WTC11 (cell line): ENCODE measurements around the gene RBM4. TPM values are rescaled to one million over a fixed set of nuclear protein-coding genes. Genes with fewer than 3 reads are reported as not detected.

Experiments
- ATAC-seq: fragments of 200-7000 bp; cut with Tn5 transposase; 2 replicates; pipeline ENCODE4 v1.10.0; 2021; ENCODE audit warnings: mild to moderate bottlenecking, moderate library complexity
- CTCF ChIA-PET: fragments of 300-600 bp; sonication (Branson Sonifier 250); formaldehyde crosslinking; loops from one replicate; lab custom pipeline; 2021; ENCODE audit warnings: antibody characterized with exemption; lab: Charles Lee
- POLR2A ChIA-PET: fragments of 350-600 bp; sonication (Branson Sonifier 250); formaldehyde crosslinking; loops from one replicate; lab custom pipeline; 2021; ENCODE audit warnings: antibody characterized with exemption; lab: Charles Lee
- DNase-seq: peaks from one replicate; pipeline ENCODE4 v3.0.0; 2021; ENCODE audit warnings: low spot score
- H3K27ac Mint-ChIP-seq: 2 replicates; pipeline ENCODE4 v1.8.0; 2021; ENCODE audit warnings: mixed read lengths
- H3K27me3 Mint-ChIP-seq: 2 replicates; pipeline ENCODE4 v1.8.0; 2021; ENCODE audit warnings: low read depth, mild to moderate bottlenecking, moderate library complexity, mixed read lengths
- H3K36me3 Mint-ChIP-seq: 2 replicates; pipeline ENCODE4 v1.8.0; 2021; ENCODE audit warnings: mixed read lengths
- H3K4me1 Mint-ChIP-seq: 2 replicates; pipeline ENCODE4 v1.8.0; 2022; ENCODE audit warnings: mixed read lengths
- H3K4me3 Mint-ChIP-seq: 2 replicates; pipeline ENCODE4 v1.8.0; 2021; ENCODE audit warnings: mild to moderate bottlenecking, moderate library complexity, mixed read lengths
- H3K9me3 Mint-ChIP-seq: 2 replicates; pipeline ENCODE4 v1.8.0; 2021; ENCODE audit warnings: mixed read lengths
- JUN ChIP-seq: sonication (generic); formaldehyde crosslinking; IDR thresholded peaks from 2 replicates; pipeline ENCODE4 v1.8.0; 2023; ENCODE audit warnings: mild to moderate bottlenecking, missing genetic modification reagents
- KAT7 ChIP-seq: sonication (generic); formaldehyde crosslinking; IDR thresholded peaks from 2 replicates; pipeline ENCODE4 v1.8.1; 2023; ENCODE audit warnings: missing genetic modification reagents, mild to moderate bottlenecking, borderline replicate concordance
- NFATC4 ChIP-seq: fragments of 250-450 bp; sonication (Bioruptor Pico); IDR thresholded peaks from 2 replicates; pipeline ENCODE4 v1.9.0; 2021; ENCODE audit warnings: mild to moderate bottlenecking
- NFYB ChIP-seq: sonication (generic); formaldehyde crosslinking; conservative IDR thresholded peaks from 2 replicates; pipeline ENCODE4 v1.8.0; 2022; ENCODE audit warnings: low read depth, missing genetic modification reagents
- NR1H2 ChIP-seq: sonication (generic); formaldehyde crosslinking; IDR thresholded peaks from 2 replicates; pipeline ENCODE4 v1.9.0; 2021; ENCODE audit warnings: mild to moderate bottlenecking, moderate library complexity, missing genetic modification reagents
- RORB ChIP-seq: fragments of 250-450 bp; sonication (Bioruptor Pico); IDR thresholded peaks from 2 replicates; pipeline ENCODE4 v1.9.0; 2021; ENCODE audit warnings: mild to moderate bottlenecking
- TEAD4 ChIP-seq: sonication (generic); formaldehyde crosslinking; IDR thresholded peaks from 2 replicates; pipeline ENCODE4 v1.8.0; 2022; ENCODE audit warnings: mild to moderate bottlenecking, missing genetic modification reagents
- ZNF317 ChIP-seq: sonication (generic); formaldehyde crosslinking; IDR thresholded peaks from 2 replicates; pipeline ENCODE4 v1.8.1; 2023; ENCODE audit warnings: low read depth, mild to moderate bottlenecking, moderate library complexity, missing genetic modification reagents, borderline replicate concordance
- ZNF396 ChIP-seq: fragments of 250-450 bp; sonication (Bioruptor Pico); IDR thresholded peaks from 2 replicates; pipeline ENCODE4 v1.8.0; 2021; ENCODE audit warnings: mild to moderate bottlenecking, moderate library complexity, borderline replicate concordance
- ZNF423 ChIP-seq: fragments of 250-450 bp; sonication (Bioruptor Pico); IDR thresholded peaks from 2 replicates; pipeline ENCODE4 v2.1.2; 2022; ENCODE audit warnings: mild to moderate bottlenecking, moderate library complexity
- total RNA-seq: library from RNA; stranded (reverse); gene quantifications from 3 replicates; pipeline ENCODE4 v1.2.3, GENCODE V29; 2021
- TF ChIP-seq, protein P1 (sequence below): fragments of 250-450 bp; sonication (Bioruptor Pico); IDR thresholded peaks from 2 replicates; pipeline ENCODE4 v2.1.2; 2022; ENCODE audit warnings: mild to moderate bottlenecking, moderate library complexity
- TF ChIP-seq, protein P2 (sequence below): sonication (generic); formaldehyde crosslinking; IDR thresholded peaks from 2 replicates; pipeline ENCODE4 v1.8.1; 2023; ENCODE audit warnings: mild to moderate bottlenecking, missing genetic modification reagents, borderline replicate concordance
- TF ChIP-seq, protein P3 (sequence below): fragments of 250-450 bp; sonication (Bioruptor Pico); IDR thresholded peaks from 2 replicates; pipeline ENCODE4 v1.9.0; 2021; ENCODE audit warnings: mild to moderate bottlenecking
- TF ChIP-seq, protein P4 (sequence below): sonication (generic); formaldehyde crosslinking; IDR thresholded peaks from 2 replicates; pipeline ENCODE4 v1.8.1; 2023; ENCODE audit warnings: mild to moderate bottlenecking, missing genetic modification reagents
- TF ChIP-seq, protein P5 (sequence below): sonication (generic); formaldehyde crosslinking; IDR thresholded peaks from 2 replicates; pipeline ENCODE4 v1.8.0; 2022; ENCODE audit warnings: mild to moderate bottlenecking, missing genetic modification reagents
- TF ChIP-seq, protein P6 (sequence below): sonication (generic); formaldehyde crosslinking; IDR thresholded peaks from 2 replicates; pipeline ENCODE4 v1.8.0; 2022; ENCODE audit warnings: mild to moderate bottlenecking, missing genetic modification reagents
- TF ChIP-seq, protein P7 (sequence below): sonication (generic); formaldehyde crosslinking; conservative IDR thresholded peaks from 2 replicates; pipeline ENCODE4 v1.8.1; 2022; ENCODE audit warnings: mild to moderate bottlenecking, missing genetic modification reagents

The RBM4 gene
- total RNA-seq, 1 experiment from 2014 or later = 144 TPM

DNA sequence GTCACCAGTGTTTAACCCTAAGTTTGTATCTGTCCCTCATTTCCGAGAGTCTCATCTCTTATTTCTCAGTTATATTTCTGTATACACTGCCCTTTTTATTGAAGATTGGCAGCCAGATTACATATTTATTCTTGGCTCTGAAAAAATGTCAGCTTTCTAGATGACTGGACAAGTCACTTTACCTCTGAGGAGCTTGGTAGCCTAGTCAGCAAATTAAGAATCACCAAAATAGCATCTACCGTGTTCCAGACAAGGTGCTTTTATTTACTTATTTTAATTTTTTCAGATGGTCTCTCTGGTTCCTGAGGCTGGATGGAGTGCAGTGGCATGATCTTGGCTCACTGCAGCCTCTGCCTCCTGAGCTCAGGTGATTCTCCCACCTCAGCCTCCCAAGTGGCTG, 5.6 kb upstream of the RBM4 start:
- H3K27me3 Mint-ChIP-seq = no peaks in the 10 kb centered on the region
- CTCF ChIA-PET = no interaction called here

DNA sequence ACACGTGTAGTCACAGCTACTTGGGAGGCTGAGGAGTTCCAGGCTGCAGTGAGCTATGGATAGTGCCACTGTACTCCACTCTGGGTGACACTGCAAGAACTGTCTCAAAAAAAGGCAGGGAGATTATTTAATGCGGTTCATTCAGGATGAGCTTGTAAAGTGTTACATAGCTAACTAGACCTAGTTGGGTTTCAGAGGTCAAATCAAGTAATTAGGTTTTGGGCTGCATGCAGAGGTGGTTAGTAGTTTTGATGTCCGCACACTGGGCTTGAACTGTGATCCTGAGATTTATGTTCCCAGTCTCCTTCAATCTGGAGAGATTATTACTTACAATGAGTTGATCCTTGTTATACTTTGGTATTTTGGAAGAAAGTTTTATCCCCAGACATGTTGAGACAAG, 2.1 kb upstream of the RBM4 start:
- CTCF ChIA-PET = no interaction called here
- no peak for ATAC-seq
- Mint-ChIP-seq H3K9me3 (no peaks in the 10 kb centered on the region), H3K4me1 (peaks cover 40% of the 10 kb centered on the region), H3K4me3 (no peak overlapping the region), H3K27ac (peak overlapping the region; percentile 95), H3K36me3 (peaks cover 49% of the 10 kb centered on the region), H3K27me3 (no peaks in the 10 kb centered on the region)
- POLR2A ChIA-PET = no interaction called here
- TF ChIP-seq, protein P1, sequence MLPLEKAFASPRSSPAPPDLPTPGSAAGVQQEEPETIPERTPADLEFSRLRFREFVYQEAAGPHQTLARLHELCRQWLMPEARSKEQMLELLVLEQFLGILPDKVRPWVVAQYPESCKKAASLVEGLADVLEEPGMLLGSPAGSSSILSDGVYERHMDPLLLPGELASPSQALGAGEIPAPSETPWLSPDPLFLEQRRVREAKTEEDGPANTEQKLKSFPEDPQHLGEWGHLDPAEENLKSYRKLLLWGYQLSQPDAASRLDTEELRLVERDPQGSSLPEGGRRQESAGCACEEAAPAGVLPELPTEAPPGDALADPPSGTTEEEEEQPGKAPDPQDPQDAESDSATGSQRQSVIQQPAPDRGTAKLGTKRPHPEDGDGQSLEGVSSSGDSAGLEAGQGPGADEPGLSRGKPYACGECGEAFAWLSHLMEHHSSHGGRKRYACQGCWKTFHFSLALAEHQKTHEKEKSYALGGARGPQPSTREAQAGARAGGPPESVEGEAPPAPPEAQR (CRISPR knock-in tag) = no peak
- TF ChIP-seq KAT7 (CRISPR knock-in tag) (no peak), NFATC4 (CRISPR knock-in tag) (no peak), TEAD4 (CRISPR knock-in tag) (no peak)
- no peak for DNase-seq

More for the DNA sequence above, 5.6 kb upstream of the RBM4 start:
- TF ChIP-seq, protein P2, sequence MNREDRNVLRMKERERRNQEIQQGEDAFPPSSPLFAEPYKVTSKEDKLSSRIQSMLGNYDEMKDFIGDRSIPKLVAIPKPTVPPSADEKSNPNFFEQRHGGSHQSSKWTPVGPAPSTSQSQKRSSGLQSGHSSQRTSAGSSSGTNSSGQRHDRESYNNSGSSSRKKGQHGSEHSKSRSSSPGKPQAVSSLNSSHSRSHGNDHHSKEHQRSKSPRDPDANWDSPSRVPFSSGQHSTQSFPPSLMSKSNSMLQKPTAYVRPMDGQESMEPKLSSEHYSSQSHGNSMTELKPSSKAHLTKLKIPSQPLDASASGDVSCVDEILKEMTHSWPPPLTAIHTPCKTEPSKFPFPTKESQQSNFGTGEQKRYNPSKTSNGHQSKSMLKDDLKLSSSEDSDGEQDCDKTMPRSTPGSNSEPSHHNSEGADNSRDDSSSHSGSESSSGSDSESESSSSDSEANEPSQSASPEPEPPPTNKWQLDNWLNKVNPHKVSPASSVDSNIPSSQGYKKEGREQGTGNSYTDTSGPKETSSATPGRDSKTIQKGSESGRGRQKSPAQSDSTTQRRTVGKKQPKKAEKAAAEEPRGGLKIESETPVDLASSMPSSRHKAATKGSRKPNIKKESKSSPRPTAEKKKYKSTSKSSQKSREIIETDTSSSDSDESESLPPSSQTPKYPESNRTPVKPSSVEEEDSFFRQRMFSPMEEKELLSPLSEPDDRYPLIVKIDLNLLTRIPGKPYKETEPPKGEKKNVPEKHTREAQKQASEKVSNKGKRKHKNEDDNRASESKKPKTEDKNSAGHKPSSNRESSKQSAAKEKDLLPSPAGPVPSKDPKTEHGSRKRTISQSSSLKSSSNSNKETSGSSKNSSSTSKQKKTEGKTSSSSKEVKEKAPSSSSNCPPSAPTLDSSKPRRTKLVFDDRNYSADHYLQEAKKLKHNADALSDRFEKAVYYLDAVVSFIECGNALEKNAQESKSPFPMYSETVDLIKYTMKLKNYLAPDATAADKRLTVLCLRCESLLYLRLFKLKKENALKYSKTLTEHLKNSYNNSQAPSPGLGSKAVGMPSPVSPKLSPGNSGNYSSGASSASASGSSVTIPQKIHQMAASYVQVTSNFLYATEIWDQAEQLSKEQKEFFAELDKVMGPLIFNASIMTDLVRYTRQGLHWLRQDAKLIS (CRISPR knock-in tag) = no peak
- TF ChIP-seq NR1H2 (CRISPR knock-in tag) = no peak
- no peak for TF ChIP-seq JUN (CRISPR knock-in tag)
- TF ChIP-seq, protein P3, sequence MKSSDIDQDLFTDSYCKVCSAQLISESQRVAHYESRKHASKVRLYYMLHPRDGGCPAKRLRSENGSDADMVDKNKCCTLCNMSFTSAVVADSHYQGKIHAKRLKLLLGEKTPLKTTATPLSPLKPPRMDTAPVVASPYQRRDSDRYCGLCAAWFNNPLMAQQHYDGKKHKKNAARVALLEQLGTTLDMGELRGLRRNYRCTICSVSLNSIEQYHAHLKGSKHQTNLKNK = no peak
- TF ChIP-seq, protein P4, sequence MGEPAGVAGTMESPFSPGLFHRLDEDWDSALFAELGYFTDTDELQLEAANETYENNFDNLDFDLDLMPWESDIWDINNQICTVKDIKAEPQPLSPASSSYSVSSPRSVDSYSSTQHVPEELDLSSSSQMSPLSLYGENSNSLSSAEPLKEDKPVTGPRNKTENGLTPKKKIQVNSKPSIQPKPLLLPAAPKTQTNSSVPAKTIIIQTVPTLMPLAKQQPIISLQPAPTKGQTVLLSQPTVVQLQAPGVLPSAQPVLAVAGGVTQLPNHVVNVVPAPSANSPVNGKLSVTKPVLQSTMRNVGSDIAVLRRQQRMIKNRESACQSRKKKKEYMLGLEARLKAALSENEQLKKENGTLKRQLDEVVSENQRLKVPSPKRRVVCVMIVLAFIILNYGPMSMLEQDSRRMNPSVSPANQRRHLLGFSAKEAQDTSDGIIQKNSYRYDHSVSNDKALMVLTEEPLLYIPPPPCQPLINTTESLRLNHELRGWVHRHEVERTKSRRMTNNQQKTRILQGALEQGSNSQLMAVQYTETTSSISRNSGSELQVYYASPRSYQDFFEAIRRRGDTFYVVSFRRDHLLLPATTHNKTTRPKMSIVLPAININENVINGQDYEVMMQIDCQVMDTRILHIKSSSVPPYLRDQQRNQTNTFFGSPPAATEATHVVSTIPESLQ (CRISPR knock-in tag) = no peak
- TF ChIP-seq, protein P5, sequence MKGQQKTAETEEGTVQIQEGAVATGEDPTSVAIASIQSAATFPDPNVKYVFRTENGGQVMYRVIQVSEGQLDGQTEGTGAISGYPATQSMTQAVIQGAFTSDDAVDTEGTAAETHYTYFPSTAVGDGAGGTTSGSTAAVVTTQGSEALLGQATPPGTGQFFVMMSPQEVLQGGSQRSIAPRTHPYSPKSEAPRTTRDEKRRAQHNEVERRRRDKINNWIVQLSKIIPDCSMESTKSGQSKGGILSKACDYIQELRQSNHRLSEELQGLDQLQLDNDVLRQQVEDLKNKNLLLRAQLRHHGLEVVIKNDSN = no peak
- no peak for TF ChIP-seq ZNF396
- TF ChIP-seq RORB = no peak
- TF ChIP-seq, protein P6, sequence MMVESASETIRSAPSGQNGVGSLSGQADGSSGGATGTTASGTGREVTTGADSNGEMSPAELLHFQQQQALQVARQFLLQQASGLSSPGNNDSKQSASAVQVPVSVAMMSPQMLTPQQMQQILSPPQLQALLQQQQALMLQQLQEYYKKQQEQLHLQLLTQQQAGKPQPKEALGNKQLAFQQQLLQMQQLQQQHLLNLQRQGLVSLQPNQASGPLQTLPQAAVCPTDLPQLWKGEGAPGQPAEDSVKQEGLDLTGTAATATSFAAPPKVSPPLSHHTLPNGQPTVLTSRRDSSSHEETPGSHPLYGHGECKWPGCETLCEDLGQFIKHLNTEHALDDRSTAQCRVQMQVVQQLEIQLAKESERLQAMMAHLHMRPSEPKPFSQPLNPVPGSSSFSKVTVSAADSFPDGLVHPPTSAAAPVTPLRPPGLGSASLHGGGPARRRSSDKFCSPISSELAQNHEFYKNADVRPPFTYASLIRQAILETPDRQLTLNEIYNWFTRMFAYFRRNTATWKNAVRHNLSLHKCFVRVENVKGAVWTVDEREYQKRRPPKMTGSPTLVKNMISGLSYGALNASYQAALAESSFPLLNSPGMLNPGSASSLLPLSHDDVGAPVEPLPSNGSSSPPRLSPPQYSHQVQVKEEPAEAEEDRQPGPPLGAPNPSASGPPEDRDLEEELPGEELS (CRISPR knock-in tag) = no peak
- TF ChIP-seq ZNF423 (CRISPR knock-in tag) = no peak
- TF ChIP-seq ZNF317 = no peak
- TF ChIP-seq, protein P7, sequence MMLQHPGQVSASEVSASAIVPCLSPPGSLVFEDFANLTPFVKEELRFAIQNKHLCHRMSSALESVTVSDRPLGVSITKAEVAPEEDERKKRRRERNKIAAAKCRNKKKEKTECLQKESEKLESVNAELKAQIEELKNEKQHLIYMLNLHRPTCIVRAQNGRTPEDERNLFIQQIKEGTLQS (CRISPR knock-in tag) = no peak
- TF ChIP-seq NFYB (CRISPR knock-in tag) = no peak
- no peak for DNase-seq
- H3K27ac Mint-ChIP-seq = no peak overlapping the region
- POLR2A ChIA-PET = no interaction called here
- peaks cover 49% of the 10 kb centered on the region for H3K36me3 Mint-ChIP-seq
- no peaks in the 10 kb centered on the region for H3K9me3 Mint-ChIP-seq
- ATAC-seq = no peak
- H3K4me3 Mint-ChIP-seq = no peak overlapping the region
- peaks cover 15% of the 10 kb centered on the region for H3K4me1 Mint-ChIP-seq
